NCI-H2107 treated with DMSO at 0.1 percent for 48 hours (cell line): ENCODE measurements around the gene NDUFB8.

Experiments
- DNase-seq: peaks from one replicate; lab custom pipeline; 2025; ENCODE audit not compliant: unreplicated experiment; lab: John Stamatoyannopoulos, UW

The NDUFB8 gene

DNA sequence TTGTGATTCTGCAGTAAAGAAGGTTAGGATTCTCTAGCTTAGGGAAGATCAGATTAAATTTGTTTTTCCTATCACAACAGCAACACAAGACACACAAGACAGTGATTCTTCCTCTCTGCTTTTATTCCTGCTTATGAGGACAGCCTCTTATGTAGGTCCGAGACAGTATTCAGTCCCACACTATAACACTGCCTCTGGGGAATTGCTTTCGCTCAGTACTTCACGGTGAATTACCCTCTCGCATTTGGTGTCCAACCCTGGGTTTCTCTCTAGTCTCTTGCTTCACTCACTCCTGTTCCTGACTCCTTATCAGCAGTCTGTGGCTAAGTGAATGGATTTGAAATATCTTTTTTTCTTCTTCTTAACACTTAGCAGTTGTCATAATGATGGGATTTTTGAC lies 7.8 kb upstream of the NDUFB8 start:
- DNase-seq = no peak

- DNase-seq = peak; percentile 92
Observed at GRCh38 chr10:100535715-100536353, 6.2 kb upstream of the NDUFB8 start, which contains the start of gene HIF1AN. HIF1AN (plus strand) TSS chr10:100535943; CDS start chr10:100535959, 16 bp downstream.

DNA sequence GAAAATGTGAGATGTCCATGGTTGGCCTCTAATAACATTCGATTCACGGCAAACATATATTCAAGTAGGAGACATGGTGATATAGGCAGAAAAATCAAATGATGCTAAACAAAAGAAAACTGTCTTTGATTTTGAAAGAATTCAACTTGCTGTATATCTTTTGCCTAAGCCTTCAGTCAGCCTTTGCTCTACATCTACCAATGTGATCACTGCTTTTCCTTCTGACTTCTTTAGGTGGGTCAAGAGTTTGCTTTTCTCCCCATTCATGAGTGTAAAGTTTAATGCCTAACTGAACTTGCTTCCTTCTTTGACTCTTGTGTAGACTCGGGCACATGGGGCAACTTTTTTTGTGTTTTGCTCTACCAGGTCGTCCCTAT lies 5.7 kb upstream of the NDUFB8 start:
- no peak for DNase-seq

DNA sequence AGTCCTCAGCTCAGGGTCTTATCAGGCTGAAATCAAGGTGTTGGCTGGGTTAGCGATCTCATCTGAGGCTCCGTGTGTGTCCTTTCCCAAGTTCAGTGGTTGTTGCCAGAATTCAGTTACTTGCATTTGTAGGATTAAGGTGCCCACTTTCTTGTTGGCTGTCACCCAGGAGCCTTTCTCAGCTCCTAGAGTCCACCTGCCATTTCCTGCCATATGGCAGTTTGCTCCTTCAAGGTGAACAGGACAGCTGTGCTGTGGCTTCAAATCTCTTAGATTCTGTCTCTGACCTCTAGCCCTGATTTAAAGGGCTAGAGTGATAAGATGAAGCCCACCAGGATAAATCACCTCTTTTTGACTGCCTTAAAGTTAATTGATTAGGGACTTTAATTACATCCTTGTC lies 5.1 kb upstream of the NDUFB8 start:
- no peak for DNase-seq

GRCh38 chr10:100531761-100532160 lies 2.1 kb upstream of the NDUFB8 start:
- no peak for DNase-seq

DNA sequence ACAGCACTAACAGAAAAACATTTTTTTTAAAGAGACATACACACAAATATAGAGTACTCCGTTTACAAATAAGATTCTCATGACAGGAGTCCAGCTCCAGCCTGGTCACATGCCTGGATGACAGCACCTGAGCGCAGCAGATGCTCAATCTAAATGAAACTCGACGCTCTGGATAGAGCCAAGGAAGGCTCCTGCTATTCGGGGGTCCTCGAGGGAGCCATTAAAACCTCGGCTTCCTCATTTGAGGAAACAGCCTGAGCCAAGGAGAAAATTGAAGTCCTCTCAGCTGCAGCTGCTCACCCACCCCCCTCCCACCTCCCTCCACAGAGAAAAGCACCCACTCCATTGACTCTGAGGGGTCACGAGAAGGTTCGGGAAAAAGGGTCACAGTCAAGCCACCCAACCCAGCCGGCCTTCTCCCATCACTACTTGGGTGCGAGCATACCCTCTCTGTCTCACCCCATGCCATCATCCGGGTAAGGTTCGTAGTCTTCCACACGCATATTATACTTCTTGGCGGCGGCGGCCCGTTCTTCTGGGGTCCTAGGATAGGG lies 673 bp downstream of the NDUFB8 start:
- no peak for DNase-seq

DNA sequence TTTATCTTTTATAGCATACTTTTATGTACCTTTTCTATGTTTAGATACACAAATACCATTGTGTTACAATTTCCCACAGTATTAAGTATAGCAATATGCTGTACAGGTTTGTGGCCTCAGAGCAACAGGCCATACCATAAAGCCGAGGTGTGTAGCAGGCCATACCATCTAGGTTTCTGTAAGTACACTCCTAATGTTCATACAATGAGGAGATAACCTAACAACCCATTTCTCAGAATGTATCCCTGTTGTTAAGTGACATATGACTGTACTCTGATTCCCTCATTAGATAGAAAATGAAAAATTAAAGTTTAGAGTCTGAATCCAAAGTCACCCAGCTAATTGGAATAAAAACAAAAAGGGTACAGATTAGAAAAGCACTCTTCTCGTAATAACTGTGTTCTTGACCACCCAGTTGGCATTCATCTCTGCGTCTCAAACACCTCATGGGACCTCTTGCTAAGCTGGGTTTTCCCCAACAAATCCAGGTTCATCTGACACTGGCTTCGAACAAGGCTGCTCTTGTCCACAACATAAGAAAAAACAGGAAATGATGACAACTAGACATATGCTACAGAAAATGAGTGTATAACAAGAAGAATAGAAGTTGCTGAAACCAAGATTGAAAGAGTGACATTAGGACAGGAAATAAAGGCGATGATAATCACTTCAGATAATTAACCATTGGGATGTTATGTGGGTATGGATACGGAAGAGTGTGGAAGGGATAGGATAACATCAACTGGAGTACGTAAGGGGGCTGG lies 1.4 kb downstream of the NDUFB8 start:
- no peak for DNase-seq

GRCh38 chr10:100524638-100525037 lies 5.0 kb downstream of the NDUFB8 start:
- no peak for DNase-seq

DNA sequence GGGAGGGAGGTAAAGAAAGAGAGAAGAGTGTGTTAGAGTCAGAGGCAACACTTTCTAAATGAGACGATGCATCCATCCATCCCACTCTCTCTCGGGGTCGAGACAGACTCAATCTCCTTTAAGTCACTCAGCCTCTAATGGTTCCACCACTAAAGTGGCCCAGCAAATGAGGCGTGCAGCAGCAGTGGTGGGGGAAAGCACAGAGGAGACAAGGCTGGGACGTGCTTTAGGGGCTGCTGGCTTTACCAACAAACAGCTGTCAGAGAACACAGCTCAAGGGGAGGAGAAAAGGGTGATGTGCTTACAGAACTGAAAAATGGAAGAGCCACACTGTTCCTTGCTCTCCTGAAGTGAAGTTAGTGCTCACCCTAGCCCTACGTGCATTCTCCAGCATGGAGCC lies 5.5 kb downstream of the NDUFB8 start:
- no peak for DNase-seq

DNA sequence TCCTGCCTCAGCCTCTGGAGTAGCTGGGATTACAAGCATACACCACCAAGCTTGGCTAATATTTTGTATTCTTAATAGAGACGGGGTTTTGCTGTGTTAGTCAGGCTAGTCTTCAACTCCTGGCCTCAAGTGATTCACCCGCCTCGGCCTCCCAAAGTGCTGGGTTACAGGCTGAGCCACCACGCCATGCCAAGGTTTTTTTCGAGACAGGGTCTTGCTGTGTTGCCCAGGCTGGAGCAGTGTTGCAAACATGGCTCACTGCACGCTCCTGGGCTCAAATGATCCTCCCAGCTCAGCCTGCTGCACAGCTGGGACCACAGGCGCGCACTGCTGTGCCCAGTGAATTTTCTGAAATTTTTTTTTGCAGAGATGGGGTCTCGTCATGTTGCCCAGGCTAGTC lies 6.7 kb downstream of the NDUFB8 start:
- DNase-seq = no peak

- DNase-seq = no peak
Observed at GRCh38 chr10:100522107-100522801, 7.4 kb downstream of the NDUFB8 start.

DNA sequence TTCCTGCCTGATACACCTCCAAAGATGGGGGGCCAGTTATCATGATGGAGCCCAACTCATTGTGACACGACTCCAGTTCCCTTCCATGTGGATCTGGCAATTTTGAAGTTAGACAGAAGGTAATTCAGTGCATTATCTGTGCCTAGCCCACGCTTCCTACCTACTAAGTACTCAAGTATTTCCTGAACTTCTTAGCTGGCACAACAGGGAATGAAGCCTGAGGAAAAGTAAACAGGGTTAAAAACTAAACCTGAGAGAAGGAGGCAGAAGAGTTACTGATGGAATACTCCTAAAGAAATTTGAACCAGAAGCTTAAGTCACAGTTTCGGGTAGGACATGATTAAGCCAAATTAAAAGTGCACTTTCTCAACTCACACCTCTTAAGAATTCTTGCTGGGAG lies 8.9 kb downstream of the NDUFB8 start:
- DNase-seq = no peak

DNA sequence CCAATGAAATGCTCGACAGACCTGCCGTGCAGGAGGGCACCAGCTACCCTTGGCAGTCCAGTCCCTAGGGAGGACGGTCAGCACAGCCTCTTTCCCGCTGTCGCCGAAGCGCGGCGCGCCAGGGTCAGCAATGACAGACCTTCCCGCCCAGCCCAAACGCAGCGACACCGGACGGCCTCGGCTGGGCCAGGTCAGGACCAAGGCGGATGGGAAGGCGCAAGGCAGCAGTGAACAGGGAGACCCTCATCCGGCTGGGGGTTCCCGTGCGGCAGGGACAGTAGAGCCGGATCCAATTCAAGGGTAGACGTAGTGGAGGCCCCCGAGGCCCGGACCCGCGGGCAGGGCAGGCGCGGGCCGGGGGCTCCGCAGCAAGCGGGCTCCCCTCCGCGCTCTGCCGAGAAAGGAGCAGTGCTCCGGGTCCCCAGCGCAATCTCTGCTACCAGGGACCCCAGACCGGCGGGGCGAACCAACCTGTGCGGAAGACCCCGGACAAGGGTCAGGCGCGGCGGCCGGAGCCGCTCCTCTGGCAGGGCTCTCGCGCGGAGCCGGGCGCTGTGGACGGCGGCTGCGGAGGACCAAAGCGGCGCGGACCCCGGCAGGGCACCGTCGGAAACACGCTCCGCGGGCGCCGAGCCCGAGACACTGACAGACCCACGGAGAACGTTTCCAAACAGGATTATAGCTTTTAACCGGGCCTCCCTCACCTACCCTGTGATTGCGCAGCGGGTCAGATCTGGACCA lies 10.2 kb downstream of the NDUFB8 start, which contains the start of gene SEC31B:
TSS of gene SEC31B (minus strand) at position 551 of the 741 bp plus-strand sequence. CDS start 2,909 bp downstream, outside the sequence.
- no peak for DNase-seq

- DNase-seq = peak; percentile 54
Observed at GRCh38 chr10:100518761-100519241, 10.9 kb downstream of the NDUFB8 start.

DNA sequence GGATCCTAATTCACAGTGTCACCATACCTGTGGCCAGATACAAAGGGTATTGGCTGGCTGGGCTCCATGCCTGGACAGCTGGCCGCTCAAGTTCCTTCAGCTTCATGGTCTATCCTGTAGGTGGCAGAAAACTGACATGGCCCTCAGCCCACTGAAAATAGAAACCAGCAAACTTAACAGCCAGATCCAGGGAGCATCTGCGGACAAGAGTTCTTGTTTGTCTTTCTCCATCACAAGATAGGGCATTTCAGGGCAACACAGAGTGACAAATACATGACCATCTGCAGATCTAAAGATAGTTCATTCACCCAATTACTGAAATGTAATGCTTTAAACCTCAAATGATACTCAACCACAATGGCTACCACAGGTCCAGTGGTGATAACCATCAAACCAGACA lies 12.8 kb downstream of the NDUFB8 start:
- no peak for DNase-seq

GRCh38 chr10:100515612-100516011 lies 14.1 kb downstream of the NDUFB8 start:
- no peak for DNase-seq

DNA sequence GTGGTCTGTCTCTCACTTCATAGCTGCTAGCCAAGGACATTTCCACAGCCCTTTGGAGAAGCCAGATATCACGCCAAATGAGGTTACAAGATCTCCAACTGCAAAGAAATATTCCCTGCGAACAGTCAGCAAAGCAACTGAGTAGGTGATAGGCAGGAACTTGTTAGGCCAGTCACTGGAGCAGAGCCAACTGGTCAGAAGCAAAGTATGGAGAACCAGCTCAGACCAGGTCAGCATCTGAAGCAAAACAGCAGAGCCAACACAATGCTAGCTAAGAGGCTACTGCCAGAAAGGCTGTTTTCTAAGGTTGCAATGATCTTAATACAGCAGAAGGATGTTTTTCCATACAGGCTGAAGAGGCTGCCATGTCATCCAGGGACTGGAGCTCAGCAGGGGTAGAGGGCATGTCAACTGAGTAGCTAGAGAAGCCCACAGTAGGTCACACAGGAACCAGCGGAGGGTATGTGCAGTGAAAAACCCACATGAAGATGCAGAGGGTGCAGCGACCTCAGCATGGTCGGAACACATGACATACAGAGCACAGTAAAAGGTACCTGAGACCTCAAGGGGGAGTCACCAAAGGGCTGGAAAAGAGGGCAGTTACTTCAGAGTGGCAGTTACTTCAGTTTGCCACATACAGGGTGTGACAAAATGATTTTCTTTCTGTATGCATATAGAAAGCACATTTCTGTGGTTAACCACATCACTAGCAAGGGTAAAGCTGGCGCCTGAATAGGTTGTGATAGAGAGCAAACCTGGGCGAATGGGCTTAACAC lies 18.9 kb downstream of the NDUFB8 start:
- DNase-seq = peak; percentile 76

DNA sequence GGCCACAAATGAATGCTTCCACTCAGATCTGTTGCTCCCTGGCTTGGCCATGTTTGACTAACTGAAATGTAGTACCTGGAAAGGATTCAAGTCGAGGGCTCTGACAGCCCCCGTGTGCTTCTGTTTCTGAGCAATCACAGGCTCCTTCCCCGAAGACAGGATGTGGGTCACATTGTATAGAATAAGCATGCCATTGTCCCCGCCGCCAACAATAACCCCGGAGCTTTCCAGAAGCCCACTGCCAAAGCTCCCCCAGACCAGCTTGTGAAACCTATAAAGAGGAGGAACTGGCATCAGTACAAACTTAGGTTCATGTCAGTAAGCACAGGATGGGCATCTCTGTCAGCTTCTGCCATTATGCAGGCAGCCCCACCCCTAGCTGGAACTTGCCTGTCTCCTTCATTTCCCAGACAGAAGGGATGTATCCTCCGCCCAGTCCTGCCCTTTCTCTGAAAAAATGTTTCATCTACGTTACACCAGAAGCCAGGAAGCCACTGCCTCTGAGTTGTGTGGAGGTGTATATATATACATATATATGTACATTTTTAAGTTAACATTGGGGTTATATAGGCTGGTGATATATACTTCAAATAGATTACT lies 20.3 kb downstream of the NDUFB8 start:
- no peak for DNase-seq

DNA sequence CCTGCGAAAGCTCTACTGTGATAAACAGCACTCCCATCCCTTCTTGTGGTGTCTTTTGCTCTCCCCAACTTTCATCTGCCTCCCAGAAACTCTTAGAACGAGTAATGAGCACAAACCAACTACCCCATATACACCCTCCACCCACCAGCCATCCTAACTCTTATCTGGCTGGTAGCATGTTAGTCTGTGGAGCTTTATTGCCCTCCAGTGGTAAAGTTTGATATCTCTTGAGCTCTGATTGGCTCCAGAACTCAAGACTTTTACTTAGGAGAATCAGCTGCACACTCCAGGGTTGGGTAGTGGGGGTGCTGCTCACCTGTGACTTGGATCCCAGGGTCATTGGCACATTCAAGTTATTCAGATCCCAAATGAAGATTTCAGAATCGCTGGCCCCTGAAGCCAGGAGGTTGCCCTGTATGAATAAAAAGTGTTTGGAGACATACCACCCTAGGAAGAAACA lies 20.9 kb downstream of the NDUFB8 start:
- no peak for DNase-seq

DNA sequence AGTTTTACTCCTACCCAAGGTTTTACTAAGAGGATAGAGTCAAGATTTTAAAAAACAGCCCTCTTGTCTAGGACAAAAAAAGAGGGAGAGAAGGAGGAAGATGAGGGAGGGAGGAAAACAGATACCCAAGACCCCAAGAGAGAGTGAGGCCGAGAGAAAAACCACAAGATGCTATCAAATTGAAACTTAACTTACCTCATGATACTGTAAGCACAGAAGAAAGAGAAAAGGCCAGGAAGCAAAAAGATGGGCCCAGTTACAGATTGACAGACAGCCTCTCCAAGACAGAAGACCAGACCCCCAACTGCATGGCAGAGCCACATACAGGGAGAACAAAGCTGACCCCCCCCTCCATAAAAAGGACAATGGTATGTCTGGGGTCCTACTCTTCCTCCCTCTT lies 21.4 kb downstream of the NDUFB8 start:
- DNase-seq = no peak
